GM19324 (cell line): ENCODE measurements around the gene SMTN.

Experiments
- ATAC-seq: cut with Tn5 transposase; IDR thresholded peaks from one replicate; pipeline ENCODE4 v1.9.1; 2021; ENCODE audit warnings: mild to moderate bottlenecking, moderate library complexity; ENCODE audit not compliant: unreplicated experiment, low FRiP score

SMTN gene

DNA sequence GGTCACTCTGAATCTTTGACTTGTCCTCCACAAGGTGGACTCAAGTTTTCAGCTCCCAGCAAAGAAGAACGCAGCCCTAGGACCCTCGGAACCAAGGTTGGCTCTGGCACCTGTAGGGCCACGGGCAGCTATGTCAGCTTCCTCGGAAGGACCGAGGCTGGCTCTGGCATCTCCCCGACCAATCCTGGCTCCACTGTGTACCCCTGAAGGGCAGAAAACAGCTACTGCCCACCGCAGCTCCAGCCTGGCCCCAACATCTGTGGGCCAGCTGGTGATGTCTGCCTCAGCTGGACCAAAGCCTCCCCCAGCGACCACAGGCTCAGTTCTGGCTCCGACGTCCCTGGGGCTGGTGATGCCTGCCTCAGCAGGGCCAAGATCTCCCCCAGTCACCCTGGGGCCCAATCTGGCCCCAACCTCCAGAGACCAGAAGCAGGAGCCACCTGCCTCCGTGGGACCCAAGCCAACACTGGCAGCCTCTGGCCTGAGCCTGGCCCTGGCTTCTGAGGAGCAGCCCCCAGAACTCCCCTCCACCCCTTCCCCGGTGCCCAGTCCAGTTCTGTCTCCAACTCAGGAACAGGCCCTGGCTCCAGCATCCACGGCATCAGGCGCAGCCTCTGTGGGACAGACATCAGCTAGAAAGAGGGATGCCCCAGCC, 43.8 kb downstream of the SMTN start:
- no peak for ATAC-seq

DNA sequence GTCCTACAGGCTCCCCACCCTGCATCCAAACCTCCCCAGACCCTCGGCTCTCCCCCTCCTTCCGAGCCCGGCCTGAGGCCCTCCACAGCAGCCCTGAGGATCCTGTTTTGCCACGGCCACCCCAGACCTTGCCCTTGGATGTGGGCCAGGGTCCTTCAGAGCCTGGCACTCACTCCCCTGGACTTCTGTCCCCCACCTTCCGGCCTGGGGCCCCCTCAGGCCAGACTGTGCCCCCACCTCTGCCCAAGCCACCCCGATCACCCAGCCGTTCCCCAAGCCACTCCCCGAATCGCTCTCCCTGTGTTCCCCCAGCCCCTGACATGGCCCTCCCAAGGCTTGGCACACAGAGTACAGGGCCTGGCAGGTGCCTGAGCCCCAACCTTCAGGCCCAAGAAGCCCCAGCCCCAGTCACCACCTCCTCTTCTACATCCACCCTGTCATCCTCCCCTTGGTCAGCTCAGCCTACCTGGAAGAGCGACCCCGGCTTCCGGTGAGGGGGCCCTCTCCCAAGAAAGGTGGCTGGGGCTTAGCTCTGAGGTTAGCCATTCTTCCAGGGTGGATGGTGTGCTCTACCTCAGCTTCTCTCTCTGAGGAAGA, 44.5 kb downstream of the SMTN start:
- ATAC-seq: no peak

DNA sequence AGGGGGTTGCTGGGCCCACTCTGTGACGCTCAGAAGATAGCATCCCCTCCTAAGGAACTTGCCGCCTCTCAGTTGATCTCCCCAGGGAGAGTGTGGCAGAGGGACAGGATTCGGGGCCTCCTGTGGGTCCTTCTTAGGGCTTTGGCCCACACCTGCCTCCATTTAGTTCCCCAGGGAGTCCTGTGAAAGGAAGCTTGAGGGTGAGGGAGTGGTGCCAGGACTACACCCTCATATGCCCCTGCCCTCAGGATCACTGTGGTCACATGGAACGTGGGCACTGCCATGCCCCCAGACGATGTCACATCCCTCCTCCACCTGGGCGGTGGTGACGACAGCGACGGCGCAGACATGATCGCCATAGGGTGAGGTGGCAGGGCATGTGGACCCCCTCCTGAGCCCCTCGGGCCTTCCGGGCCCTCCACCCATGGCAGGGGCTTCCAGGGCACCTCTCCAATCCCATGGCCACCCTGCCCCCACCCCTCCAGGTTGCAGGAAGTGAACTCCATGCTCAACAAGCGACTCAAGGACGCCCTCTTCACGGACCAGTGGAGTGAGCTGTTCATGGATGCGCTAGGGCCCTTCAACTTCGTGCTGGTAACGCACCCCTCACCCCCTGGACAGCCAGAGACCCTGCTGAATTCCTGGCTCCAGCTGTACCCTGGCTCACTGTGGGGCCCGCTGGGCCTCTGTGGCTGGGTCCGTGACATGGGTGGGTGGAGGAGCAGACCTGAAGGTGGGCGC, 45.2 kb downstream of the SMTN start:
- ATAC-seq: no peak

GRCh38 chr22:31126869-31127175, 45.7 kb downstream of the SMTN start:
- no peak for ATAC-seq

DNA sequence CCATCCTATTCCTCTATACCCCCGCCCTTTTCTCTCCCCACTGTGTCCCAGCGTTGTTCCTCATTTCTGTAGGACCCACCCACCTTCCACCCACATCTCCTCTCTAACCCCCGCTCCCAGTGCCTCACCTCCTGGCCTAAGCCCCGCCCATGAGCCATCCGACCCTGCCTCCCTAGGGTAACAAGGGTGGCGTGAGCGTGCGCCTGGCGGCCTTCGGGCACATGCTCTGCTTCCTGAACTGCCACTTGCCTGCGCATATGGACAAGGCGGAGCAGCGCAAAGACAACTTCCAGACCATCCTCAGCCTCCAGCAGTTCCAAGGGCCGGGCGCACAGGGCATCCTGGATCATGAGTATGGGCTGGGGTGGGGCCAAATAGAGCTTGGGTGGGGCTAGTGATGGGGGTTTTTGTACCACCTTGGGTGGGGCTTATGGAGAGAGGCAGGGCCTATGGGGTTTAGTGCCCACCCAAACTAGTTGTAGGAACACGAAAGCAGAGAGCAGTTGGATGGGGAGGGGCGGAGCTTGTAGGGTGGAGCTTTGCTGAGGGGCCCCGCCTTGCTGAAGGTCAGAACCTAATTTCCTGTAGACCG, 46.2 kb downstream of the SMTN start:
- no peak for ATAC-seq

DNA sequence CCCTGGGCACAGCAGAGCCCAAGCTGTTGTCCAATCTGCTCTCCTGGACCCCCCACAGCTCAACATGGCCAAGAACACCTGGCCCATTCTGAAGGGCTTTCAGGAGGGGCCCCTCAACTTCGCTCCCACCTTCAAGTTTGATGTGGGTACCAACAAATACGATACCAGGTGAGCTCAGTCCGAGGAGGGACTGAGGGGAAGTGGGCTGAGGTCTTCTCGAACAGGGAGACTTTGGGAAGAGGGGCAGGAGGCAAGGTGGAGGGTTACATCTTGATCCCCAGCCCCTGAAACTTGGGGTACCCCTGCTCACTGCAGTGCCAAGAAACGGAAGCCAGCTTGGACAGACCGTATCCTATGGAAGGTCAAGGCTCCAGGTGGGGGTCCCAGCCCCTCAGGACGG, 47.0 kb downstream of the SMTN start:
- no peak for ATAC-seq

- ATAC-seq: no peak
These were observed 49.8 kb downstream of the SMTN start for GRCh38 chr22:31130873-31131272.

GRCh38 chr22:31133911-31134310, 52.8 kb downstream of the SMTN start:
- no peak for ATAC-seq

DNA sequence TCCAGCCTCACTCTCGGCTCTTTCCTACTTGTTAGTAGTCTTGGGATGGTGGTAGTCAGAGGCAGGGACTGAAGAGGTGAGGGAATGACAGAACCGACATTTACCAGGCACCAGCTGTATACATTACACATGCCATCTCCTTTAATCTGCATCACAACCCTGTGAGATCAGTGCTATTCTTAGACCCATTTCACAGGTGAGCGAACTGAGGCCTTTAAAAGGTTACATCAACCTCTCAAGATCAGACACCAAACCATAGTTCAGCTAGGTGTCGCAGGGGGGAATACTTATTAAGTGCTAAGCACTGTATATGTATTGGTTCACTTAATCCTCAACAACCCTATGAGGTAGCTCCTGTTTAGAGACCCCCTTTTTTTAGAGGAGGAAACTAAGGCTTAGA, 53.6 kb downstream of the SMTN start:
- no peak for ATAC-seq

DNA sequence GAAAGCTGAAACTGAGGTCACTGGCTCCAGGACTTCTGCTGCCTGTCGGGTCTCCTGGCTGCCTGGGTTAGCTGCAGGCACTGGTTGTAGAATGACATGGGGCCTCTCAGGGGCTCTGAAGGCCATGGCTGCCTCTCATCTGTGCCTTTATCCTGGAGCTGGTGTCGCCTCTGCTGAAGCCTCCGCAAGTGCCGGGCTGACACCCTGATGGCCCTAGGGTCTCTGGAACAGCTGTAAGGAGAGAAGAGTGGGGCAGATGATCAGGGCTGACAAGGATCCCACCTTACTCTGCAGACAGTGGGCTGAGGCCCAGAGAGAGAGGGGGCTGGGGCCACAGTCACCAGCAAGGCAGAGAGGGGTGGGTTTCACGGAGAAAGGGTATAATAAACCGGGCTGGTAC, 54.6 kb downstream of the SMTN start:
- ATAC-seq: no peak

DNA sequence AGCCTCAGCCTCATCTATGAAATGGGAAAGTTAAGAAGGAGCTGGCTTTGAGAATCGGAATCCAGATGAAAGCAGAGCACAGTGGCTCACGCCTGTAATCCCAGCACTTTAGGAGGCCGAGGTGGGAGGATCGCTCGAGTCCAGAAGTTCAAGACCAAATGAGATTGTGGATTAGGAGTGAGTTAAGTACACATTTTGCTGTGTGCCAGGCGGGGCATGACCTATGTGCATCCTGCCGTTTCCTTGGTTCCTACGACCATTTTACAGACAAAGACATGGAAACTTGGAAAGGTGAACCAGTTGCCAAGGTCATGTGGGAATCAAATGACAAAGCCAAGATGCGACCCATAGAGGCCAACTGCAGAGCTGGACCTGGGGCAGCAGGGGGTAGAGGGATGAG, 55.0 kb downstream of the SMTN start:
- no peak for ATAC-seq

- no peak for ATAC-seq
These were observed 55.6 kb downstream of the SMTN start for GRCh38 chr22:31136711-31137110.

DNA sequence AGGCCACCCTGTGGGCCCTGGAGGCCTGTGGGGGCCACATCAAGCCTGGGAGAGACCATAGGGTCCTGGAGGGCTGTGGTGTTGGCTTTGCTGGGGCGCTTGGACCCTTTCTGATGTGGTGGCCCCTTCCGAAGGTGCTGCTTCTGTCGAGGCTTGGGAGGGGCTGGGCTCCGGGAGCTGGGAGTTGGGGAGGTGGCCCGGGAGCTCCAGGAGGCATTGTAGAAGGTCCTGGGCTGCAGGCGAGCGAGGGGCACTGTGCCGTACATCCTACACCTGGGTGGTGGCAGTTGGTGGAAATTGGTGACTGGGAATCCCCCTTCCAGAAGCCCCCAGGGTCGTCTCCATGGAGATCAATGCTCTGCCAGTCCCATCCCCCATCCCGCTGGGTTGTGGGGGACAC, 56.6 kb downstream of the SMTN start:
- no peak for ATAC-seq

GRCh38 chr22:31138126-31138525, 57.0 kb downstream of the SMTN start:
- ATAC-seq: no peak

GRCh38 chr22:31139066-31139465, 57.9 kb downstream of the SMTN start:
- ATAC-seq: no peak

DNA sequence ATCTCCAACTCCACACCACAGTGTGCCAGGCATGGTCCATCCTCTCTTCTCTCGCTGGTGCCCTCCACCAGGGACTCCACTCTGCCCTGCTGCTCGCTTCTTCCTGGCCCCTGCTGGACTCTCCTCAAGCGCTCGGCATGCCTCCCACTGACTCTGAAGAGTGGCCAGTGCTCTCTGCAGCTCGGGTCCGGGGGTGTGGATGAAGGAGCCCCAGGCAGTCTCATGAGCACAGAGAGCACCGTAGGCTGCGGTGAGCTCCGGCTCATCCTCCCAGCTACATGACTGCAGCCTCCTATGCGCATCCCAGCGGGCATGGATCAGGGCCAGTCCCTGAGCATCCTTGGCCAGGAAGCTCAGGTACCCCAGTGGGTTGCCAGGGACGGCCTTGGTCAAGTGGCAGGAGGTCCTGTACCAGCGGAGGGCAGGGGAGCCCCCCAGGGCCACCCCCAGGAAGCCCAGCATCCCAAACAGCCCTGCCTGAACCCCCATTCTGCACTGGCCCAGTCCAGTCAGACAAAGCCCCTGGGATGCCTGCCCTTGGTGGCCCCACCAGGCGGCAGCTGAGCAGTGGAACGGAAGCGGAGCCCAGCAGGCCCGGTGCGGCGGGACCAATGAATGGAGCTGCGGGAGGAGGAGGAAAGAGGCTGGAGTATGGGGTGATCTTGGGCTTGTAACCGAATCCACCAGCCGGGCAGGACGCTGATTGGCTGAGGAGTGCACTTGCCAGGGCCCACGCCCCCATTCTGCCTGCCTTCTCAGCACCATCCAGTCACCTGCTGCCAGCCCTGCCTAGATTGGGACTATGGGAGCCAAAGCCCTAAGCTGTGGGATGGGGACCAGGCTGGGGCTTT, 59.0 kb downstream of the SMTN start, which contains the start of gene PLA2G3:
Gene PLA2G3 (minus strand): TSS at position 643 of the 851 bp plus-strand sequence. CDS start 154 bp downstream, at position 489.
- no peak for ATAC-seq

DNA sequence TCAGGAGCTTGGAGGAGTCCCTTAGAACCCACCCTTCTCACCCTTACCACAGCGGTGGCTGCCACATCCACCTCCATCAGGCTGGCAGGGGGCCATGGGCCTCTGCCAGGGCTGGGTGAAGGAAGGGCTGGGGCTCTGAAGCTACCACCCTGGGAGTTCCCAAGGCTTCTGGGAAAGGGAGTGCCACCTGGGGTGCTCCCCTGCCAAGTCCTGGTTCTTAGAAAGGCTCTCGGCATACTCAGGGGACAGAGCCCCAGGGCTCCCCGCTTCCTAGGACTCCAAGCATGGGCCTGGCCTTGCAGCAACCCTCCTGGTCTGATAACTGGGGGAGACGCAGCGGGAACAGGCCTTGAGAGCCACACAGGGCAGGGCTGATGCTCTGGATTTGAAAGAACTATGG, 59.6 kb downstream of the SMTN start:
- no peak for ATAC-seq

DNA sequence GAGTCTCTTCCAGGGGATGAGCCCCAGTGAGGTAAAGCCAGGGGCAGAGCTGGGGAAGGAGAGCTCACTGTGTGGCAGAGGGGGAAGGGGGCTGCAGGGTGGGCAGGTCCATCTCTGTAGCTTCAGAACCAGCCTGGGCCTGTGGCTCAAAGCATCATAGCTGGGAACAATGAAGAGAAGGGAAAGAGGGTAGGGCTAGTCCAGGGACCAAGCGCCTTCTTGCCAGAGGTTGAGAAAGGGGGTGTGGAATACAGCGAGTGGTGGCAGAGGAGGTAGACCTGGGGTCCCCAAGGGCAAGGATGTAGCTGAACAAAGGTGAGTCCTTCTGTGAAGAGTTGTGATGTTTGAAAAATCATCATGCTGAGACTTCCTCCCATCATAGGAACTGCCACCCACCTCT, 60.4 kb downstream of the SMTN start:
- ATAC-seq: no peak

- no peak for ATAC-seq
These were observed 61.2 kb downstream of the SMTN start for GRCh38 chr22:31142285-31142684.

DNA sequence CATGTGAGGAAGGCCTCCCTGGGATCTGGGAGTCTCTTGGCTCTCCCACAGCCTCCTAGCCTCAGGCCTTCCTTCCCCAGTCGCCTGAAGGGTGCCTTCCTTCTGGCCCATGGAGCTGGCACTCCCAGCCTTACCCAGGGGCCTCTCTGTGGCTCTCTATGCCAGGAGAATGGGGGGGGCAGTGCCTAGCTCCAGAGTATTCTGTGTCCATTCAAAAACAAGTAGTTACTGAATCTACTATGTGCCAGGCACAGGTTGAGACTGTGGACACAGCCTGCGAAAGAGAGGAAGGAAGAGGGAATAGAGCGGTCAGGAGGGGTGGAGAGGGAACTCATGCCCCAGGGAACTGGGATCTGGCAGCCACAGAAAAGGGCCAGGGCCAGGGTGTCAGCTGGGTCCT, 61.9 kb downstream of the SMTN start:
- ATAC-seq: no peak

DNA sequence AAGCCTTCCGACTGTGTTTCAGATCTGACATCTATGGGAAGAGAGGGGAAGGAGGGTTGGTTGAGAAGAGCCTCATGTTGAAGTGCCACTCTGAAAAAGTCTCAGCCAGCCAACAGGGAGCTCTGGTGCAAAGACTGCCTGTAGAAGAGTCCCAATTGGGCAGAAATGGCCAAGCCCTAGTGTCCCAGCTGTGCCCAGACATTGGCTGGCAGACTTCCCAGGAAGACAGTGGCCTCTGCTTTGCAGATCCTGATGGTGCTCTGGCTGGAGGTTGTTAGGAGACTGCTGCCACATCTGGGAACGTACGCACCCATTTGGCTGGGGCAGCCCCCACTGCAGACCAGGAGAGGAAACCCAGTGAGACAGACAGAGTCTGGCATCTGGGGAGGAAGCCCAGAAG, 62.4 kb downstream of the SMTN start:
- no peak for ATAC-seq
